ENCODE data around the gene SLC35F3.

GRCh38 chr1:234125283-234125682, 220.8 kb downstream of the SLC35F3 start:
- no peak for TF ChIP-seq CTCF (IDR thresholded peaks at IDR 0.05)
- TF ChIP-seq POLR2A (IDR thresholded peaks at IDR 0.05), result no peak
- no peak for TF ChIP-seq POLR2AphosphoS5 (IDR thresholded peaks at IDR 0.05; ENCODE audit: insufficient read depth in 1 of 2, low read depth in 1 of 2)
